Activated CD8-positive, alpha-beta memory T cell treated with anti-CD3 and anti-CD28 coated beads, Interleukin-2, amount 10 ng/mL, durations not matched to agents 7 days and 5 days (primary cell): ENCODE data around the gene PPP3R1. TPM values are rescaled to one million over a fixed set of nuclear protein-coding genes. Genes with fewer than 3 reads are reported as not detected.
"Not testable (repeated sequence)": the region's sequence is repeated elsewhere in the genome, so short reads cannot be mapped to it uniquely, and the experiment has no call there.

Experiments
- ATAC-seq: fragments of 150-1000 bp; cut with Tn5 transposase; one replicate; pipeline ENCODE4 v1.10.0; 2021; ENCODE audit warnings: moderate library complexity
- CTCF ChIA-PET: fragments of 350-600 bp; sonication (Branson Sonifier 250); formaldehyde crosslinking; loops from one replicate; lab custom pipeline; 2021; ENCODE audit warnings: antibody characterized with exemption; lab: Charles Lee
- DNase-seq: peaks from one replicate; pipeline ENCODE4 v3.0.0-alpha.2; 2020
- H3K27ac Mint-ChIP-seq: one replicate; pipeline ENCODE4 v1.8.0; 2021; ENCODE audit warnings: mild to moderate bottlenecking, mixed read lengths
- H3K27me3 Mint-ChIP-seq: one replicate; pipeline ENCODE4 v1.8.0; 2021; ENCODE audit warnings: mixed read lengths
- H3K36me3 Mint-ChIP-seq: one replicate; pipeline ENCODE4 v1.8.0; 2021; ENCODE audit warnings: mild to moderate bottlenecking, mixed read lengths
- H3K4me1 Mint-ChIP-seq: one replicate; pipeline ENCODE4 v1.8.0; 2021; ENCODE audit warnings: mixed read lengths
- H3K4me3 Mint-ChIP-seq: one replicate; pipeline ENCODE4 v1.8.0; 2021; ENCODE audit warnings: mild to moderate bottlenecking, moderate library complexity, mixed read lengths
- H3K9me3 Mint-ChIP-seq: one replicate; pipeline ENCODE4 v1.8.0; 2022; ENCODE audit warnings: low read depth, mixed read lengths
- total RNA-seq, 2 experiments: library from RNA; stranded (reverse); gene quantifications; one replicate each; pipeline ENCODE4 v1.2.3, GENCODE V29; 2021

The PPP3R1 gene
- total RNA-seq, 2 experiments from 2014 or later = 58.6 to 86.4 TPM

DNA sequence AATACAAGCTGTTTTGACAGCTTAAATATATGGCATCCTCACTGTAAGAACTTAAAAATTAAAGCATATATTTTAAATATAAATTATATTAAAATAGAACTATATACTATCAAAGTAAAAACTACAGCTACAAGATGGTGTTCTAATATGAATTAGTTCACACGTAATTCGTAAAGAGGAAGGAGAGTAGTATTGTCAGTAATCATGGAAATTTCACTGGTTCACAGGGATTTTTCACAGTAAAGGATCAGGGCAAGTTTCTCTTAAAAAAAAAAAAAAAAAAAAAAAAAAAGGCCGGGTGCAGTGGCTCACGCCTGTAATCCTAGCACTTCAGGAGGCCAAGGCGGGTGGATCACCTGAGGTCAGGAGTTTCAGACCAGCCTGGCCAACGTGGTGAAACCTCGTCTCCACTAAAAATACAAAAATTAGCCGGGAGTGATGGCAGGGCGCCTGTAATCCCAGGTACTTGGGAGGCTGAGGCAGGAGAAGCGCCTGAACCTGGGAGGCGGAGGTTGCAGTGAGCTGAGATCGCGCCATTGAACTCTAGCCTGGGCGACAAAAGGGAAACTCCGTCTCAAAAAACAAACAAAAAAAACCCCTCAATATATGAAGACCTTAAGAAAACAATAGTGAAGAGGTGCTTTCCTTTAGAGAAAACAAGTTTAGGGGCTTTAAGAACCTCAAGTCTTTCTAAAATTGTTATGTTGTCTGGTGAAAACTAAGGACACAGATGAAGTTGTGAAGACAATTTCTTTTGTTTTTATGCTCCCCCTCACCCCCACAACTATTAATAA, 62.1 kb downstream of the PPP3R1 start:
- H3K4me1 Mint-ChIP-seq = peaks cover 35% of the 10 kb centered on the region

DNA sequence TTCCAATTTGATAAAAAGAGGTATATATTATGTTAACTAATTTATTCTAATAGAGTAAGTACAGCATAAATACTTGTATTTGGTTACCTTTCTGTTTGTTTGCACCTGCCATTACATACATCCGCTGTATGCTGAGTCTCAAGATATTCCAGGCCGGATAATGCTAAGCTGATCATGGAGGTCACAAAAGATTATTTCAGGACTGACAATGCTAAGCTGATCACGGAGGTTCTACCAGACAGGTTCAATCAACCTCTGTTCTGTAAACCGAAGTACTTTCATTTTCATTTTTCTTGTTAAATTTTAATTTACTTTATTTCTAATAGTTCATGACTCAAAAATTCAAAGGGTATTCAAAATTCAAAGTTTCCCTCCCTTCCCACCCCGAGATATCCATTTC, 63.5 kb downstream of the PPP3R1 start:
- Mint-ChIP-seq H3K4me3 (peak overlapping the region; percentile 62), H3K27ac (peak overlapping the region; percentile 76), H3K9me3 (no peaks in the 10 kb centered on the region), H3K36me3 (peaks cover 25% of the 10 kb centered on the region), H3K4me1 (peaks cover 36% of the 10 kb centered on the region), H3K27me3 (no peaks in the 10 kb centered on the region)
- CTCF ChIA-PET = interaction anchor here (1.1 to 1.4 kb wide), 5 partner anchors 13 to 253 kb away, joined by 3 to 7 read pairs (median 5); partner anchors contain the start of genes C1D and PPP3R1
- DNase-seq (no peak), ATAC-seq (peak; percentile 69)

More for the DNA sequence above, 62.1 kb downstream of the PPP3R1 start:
- ATAC-seq (no peak), DNase-seq (no peak)
- Mint-ChIP-seq H3K27ac (peak overlapping the region; percentile 62), H3K9me3 (no peaks in the 10 kb centered on the region), H3K27me3 (no peaks in the 10 kb centered on the region), H3K4me3 (no peak overlapping the region), H3K36me3 (peaks cover 19% of the 10 kb centered on the region)
- CTCF ChIA-PET = interaction anchor here (1.2 to 1.4 kb wide), 3 partner anchors 15 to 252 kb away, joined by 3 to 7 read pairs (median 3); partner anchors contain the start of gene PPP3R1

DNA sequence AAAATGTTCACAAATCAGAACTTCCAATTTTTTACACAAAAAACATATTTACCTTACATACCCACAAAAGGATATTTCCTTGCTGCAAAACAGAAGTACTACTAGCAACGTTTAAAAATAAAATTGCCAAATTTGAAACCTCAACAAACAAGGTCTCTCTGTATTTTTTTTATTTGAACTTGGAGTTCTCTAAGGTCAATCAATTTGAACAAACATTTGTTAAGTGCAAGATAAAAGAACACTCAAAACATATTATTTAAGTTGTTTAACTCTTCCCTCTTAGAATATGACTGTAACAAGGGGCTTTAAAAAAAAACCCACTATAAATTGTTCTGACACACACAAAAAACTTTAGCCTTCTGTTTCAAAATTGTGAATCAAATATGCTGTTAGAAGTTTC, 65.0 kb downstream of the PPP3R1 start:
- peaks cover 29% of the 10 kb centered on the region for H3K36me3 Mint-ChIP-seq
- no peak for ATAC-seq
- H3K9me3 Mint-ChIP-seq = no peaks in the 10 kb centered on the region
- no peak overlapping the region for H3K4me3 Mint-ChIP-seq
- peaks cover 28% of the 10 kb centered on the region for H3K4me1 Mint-ChIP-seq
- DNase-seq = no peak
- CTCF ChIA-PET = interaction anchor here (1.1 to 2.6 kb wide), 3 partner anchors 9 to 30 kb away, joined by 4 to 12 read pairs (median 6); partner anchors contain the start of gene PNO1
- H3K27me3 Mint-ChIP-seq = no peaks in the 10 kb centered on the region
- H3K27ac Mint-ChIP-seq = peak overlapping the region; percentile 46

DNA sequence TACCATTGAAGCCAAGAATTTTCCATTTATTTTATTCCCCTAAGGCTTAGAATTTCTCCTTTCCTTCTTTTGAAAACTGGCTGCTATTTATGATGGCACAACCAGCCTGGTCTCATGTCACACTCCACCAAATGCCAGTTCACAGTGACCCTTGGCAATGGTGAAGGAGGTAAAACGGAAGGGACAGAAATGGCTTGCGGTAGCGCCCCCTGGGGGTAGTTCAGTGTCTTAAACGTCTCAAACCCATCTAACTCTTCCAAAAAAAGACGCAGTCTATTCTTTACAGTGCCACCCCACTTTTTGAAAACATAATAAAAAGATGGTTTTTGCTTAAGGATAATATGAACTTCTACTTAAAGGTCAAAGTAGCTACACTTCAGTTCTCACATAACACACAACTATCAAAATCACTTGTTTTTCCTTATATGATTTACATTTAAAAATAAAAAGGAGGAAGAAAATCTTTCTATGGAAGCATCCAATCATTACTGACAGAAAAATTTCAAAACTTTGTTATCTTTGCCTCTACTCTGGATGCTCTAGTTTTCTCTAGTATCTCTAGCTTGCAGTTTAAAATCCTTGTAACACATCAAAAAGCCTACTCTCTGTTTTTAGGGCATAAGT, 66.7 kb downstream of the PPP3R1 start:
- H3K36me3 Mint-ChIP-seq = peaks cover 41% of the 10 kb centered on the region
- peak; percentile 68 for ATAC-seq
- CTCF ChIA-PET = interaction anchor here (0.7 to 3.4 kb wide), 12 partner anchors 9 to 108 kb away, joined by 3 to 12 read pairs (median 6); partner anchors contain the start of gene PNO1
- H3K4me1 Mint-ChIP-seq = peaks cover 24% of the 10 kb centered on the region
- no peak overlapping the region for H3K4me3 Mint-ChIP-seq
- peak overlapping the region; percentile 43 for H3K27ac Mint-ChIP-seq
- H3K27me3 Mint-ChIP-seq = no peaks in the 10 kb centered on the region
- peak; percentile 60 for DNase-seq
- H3K9me3 Mint-ChIP-seq = no peaks in the 10 kb centered on the region

DNA sequence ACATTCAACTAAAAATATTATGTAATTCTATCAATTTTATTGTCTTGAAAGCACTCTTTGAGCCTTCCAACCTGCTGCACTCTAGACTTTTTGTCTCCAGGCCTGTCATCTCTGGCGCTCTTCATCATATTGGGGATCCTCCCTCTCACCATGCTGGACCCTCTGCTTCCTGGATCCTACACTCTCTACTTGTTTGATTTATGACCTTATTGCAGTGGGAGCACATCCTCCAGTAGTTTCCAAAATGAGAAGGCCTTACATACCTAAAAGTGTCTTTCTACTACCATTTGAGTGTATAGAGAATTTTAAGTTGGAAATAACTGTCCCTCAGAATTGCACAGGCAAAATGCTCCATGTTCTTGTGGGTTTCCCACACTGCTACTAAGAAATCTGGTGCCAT, 69.4 kb downstream of the PPP3R1 start:
- Mint-ChIP-seq H3K4me3 (no peak overlapping the region), H3K27me3 (no peaks in the 10 kb centered on the region), H3K9me3 (no peaks in the 10 kb centered on the region), H3K36me3 (peaks cover 43% of the 10 kb centered on the region), H3K27ac (no peak overlapping the region), H3K4me1 (peaks cover 6% of the 10 kb centered on the region)
- DNase-seq (no peak), ATAC-seq (no peak)
- CTCF ChIA-PET = interaction anchor here (1.1 to 1.7 kb wide), 3 partner anchors 13 to 61 kb away, joined by 3 to 8 read pairs (median 3); no protein-coding TSS in a partner anchor

DNA sequence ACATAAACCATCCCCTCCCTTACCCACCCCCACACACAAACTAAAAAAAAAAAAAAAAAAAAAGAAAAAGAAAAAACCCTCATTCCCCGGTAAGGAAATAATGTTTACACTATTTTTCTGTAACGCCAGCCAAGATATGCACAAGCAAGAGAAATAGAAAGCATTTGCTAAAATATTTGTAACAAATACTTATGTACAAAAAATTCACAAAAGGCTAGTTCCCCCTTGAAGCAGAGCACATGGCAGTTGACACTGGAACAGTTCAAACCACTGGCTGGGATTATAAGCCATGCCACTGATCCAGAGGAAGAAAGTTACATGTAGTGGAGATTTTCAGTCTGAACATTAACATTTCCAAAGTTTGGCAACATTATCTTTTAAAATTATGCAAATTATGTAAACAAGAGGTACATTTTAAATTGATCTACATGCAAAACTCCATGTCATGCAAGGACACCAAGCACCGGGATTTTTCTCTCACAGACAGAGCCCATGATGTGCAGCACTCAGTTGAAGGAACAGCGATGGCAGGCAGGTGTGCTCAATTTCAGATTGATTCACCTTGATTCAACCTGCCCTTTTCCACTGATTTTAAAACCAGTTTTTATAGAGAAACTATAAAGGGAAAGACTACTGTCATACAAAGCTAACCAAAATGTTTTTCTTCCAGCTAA, 73.2 kb downstream of the PPP3R1 start:
- Mint-ChIP-seq H3K4me1 (peaks cover 3% of the 10 kb centered on the region), H3K27ac (no peak overlapping the region), H3K36me3 (peaks cover 30% of the 10 kb centered on the region), H3K27me3 (no peaks in the 10 kb centered on the region), H3K9me3 (no peaks in the 10 kb centered on the region), H3K4me3 (no peak overlapping the region)
- DNase-seq = no peak
- no peak for ATAC-seq
- CTCF ChIA-PET = interaction anchor here (1.6 to 2.0 kb wide), 2 partner anchors 16 to 17 kb away, joined by 3 to 12 read pairs; no protein-coding TSS in a partner anchor

DNA sequence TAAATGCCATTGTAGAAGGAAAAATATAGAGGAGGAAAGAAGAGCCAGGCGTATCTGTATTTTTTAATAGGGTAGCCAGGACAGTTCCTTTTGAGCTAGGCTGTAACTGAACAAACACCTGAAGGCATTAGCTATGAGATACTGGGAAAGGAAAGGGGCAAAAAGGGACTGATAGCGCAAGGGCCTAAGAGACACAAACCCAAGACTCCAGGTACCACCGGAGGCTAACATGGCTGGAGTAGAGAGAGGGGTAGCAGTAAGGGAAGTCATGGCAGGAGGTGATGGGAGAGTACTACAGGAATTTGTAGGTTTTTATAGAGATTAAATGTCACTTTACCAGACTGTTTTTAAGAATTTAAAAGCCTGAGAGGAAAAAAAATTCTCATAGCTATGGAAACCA, 73.9 kb downstream of the PPP3R1 start:
- H3K4me1 Mint-ChIP-seq = peaks cover 6% of the 10 kb centered on the region
- no peak overlapping the region for H3K4me3 Mint-ChIP-seq
- CTCF ChIA-PET = interaction anchor here (1.6 to 2.0 kb wide), 3 partner anchors 10 to 17 kb away, joined by 3 to 12 read pairs (median 7); no protein-coding TSS in a partner anchor
- no peak for DNase-seq
- no peaks in the 10 kb centered on the region for H3K9me3 Mint-ChIP-seq
- peak overlapping the region; percentile 36 for H3K27ac Mint-ChIP-seq
- H3K36me3 Mint-ChIP-seq = peaks cover 34% of the 10 kb centered on the region
- H3K27me3 Mint-ChIP-seq = no peaks in the 10 kb centered on the region
- no peak for ATAC-seq

DNA sequence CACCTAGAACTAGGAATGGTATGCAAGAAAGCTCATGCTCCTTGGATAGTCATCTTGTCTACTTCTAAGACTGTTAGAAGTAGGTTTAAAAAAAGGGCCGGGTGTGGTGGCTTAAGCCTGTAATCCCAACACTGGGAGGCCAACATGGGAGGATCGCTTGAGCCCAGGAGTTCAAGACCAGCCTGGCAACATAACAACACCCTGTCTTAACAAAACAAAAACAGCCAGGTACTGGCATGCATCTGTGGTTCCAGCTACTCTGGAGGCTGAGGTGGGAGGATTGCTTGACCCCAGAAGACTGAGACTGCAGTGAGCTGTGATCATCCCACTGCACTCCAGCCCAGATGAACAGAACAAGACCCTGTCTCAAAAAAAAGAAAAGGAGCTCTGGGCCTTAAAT, 74.8 kb downstream of the PPP3R1 start:
- Mint-ChIP-seq H3K27me3 (no peaks in the 10 kb centered on the region), H3K4me3 (no peak overlapping the region), H3K9me3 (no peaks in the 10 kb centered on the region), H3K27ac (peak overlapping the region; percentile 49), H3K4me1 (peaks cover 9% of the 10 kb centered on the region), H3K36me3 (peaks cover 35% of the 10 kb centered on the region)
- DNase-seq (no peak), ATAC-seq (no peak)
- CTCF ChIA-PET = interaction anchor here (1.6 to 2.0 kb wide), 3 partner anchors 9 to 18 kb away, joined by 3 to 12 read pairs (median 7); no protein-coding TSS in a partner anchor

DNA sequence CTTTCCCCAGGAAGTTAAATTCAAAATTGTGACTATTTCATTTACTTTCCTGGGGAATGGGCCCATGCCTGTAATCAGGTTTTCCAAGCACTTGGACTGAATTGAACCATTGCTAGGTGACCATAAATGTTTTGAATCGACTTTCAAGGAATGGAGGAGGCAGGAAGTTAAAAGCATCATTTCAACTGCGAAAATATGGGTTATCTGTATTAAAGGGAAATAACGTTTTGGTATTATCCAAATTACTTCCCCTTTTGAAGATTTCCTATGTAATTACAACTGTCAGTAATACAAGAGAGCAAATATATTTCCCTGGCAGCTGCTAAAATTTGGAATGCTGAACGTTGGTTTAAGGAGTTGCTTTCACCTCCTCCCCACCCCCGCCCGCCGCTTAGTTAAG, 75.7 kb downstream of the PPP3R1 start:
- CTCF ChIA-PET = interaction anchor here (1.1 kb wide), 1 partner anchor 10 kb away, joined by 6 read pairs; no protein-coding TSS in a partner anchor
- Mint-ChIP-seq H3K9me3 (no peaks in the 10 kb centered on the region), H3K4me1 (peaks cover 8% of the 10 kb centered on the region), H3K27me3 (no peaks in the 10 kb centered on the region), H3K27ac (no peak overlapping the region), H3K36me3 (peaks cover 30% of the 10 kb centered on the region), H3K4me3 (no peak overlapping the region)
- ATAC-seq (no peak), DNase-seq (no peak)

DNA sequence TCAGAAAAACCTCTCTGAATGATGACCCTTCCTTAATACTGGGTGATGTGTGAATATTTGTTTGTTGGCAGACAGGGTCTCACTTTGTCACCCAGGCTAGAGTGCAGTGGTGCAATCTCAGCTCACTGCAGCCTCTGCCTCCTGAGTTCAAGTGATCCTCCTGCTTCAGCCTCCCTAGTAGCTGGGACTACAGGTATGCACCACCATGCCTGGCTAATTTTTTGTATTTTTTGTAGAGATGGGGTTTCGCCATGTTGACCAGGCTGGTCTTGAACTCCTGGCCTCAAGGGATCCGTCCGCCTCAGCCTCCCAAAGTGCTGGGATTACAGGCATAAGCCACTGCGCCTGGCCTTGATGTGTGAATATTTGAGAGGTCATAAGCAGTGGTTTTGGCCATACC, 77.1 kb downstream of the PPP3R1 start:
- not testable (repeated sequence) for ATAC-seq, H3K4me3 Mint-ChIP-seq, H3K4me1 Mint-ChIP-seq, H3K9me3 Mint-ChIP-seq, H3K27me3 Mint-ChIP-seq, H3K27ac Mint-ChIP-seq, DNase-seq
- peaks cover 20% of the 10 kb centered on the region for H3K36me3 Mint-ChIP-seq
- CTCF ChIA-PET = interaction anchor here (0.8 to 1.1 kb wide), 3 partner anchors 9 to 14 kb away, joined by 3 to 7 read pairs (median 5); no protein-coding TSS in a partner anchor

DNA sequence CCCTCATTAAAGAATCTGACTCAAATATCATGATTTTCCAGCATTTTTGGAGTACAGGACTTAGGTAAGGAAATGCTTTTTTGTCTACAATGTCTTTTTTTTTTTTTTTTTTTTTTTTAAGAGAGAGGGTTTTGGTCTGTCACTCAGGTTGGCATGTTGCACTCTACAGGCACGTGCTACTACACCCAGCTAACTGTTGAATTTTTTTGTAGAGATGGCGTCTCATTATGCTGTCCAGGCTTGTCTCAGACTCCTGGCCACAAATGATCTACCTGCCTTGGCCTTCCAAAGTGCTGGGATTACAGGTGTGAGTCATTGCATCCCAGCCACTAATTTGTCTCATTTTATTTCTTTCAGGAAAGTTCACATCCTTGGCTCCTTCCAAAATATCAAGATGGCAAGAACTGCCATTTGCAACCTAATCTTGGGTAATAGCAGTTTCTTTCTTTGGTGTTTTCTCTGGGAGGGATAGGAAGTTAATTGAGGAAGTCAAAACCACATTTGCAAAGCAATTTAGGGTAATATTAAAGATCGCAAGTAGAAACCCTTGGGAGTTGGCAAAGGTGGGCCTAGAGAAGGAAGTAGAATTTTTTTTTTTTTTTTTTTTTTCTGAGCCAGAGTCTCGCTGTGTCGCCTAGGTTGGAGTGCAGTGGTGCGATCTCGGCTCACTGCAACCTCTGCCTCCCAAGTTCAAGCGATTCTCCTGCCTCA, 79.2 kb downstream of the PPP3R1 start:
- ATAC-seq (no peak), DNase-seq (no peak)
- Mint-ChIP-seq H3K4me3 (no peak overlapping the region), H3K36me3 (peaks cover 17% of the 10 kb centered on the region), H3K27ac (no peak overlapping the region), H3K27me3 (no peaks in the 10 kb centered on the region), H3K9me3 (no peaks in the 10 kb centered on the region), H3K4me1 (peaks cover 7% of the 10 kb centered on the region)
- CTCF ChIA-PET = no interaction called here

DNA sequence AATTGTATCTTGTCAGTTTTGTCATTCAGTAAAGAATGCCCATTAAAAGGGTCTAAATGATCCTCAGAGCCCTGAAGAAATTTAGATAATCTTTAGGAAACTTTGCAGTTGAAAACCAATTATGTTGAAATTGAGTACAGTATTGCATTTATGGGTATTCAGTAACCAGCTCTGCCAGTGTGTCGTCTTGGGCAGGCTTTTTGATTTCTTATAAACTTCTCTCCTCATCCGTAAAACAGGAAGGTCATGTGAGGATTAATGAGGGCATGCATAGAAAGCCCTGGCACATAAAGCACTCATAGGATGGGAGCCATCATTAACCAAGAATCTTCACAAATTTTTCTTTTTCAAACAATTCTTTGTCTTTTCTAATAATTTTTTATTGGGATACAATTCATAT, 79.8 kb downstream of the PPP3R1 start:
- Mint-ChIP-seq H3K27me3 (no peaks in the 10 kb centered on the region), H3K27ac (peak overlapping the region; percentile 44), H3K4me3 (no peak overlapping the region), H3K9me3 (no peaks in the 10 kb centered on the region), H3K4me1 (peaks cover 7% of the 10 kb centered on the region), H3K36me3 (peaks cover 17% of the 10 kb centered on the region)
- DNase-seq = no peak
- CTCF ChIA-PET = no interaction called here
- ATAC-seq = no peak
